ENCODE data around the gene NFAT5.
"Not testable (repeated sequence)": the region's sequence is repeated elsewhere in the genome, so short reads cannot be mapped to it uniquely, and the experiment has no call there.

The NFAT5 gene, protein sequence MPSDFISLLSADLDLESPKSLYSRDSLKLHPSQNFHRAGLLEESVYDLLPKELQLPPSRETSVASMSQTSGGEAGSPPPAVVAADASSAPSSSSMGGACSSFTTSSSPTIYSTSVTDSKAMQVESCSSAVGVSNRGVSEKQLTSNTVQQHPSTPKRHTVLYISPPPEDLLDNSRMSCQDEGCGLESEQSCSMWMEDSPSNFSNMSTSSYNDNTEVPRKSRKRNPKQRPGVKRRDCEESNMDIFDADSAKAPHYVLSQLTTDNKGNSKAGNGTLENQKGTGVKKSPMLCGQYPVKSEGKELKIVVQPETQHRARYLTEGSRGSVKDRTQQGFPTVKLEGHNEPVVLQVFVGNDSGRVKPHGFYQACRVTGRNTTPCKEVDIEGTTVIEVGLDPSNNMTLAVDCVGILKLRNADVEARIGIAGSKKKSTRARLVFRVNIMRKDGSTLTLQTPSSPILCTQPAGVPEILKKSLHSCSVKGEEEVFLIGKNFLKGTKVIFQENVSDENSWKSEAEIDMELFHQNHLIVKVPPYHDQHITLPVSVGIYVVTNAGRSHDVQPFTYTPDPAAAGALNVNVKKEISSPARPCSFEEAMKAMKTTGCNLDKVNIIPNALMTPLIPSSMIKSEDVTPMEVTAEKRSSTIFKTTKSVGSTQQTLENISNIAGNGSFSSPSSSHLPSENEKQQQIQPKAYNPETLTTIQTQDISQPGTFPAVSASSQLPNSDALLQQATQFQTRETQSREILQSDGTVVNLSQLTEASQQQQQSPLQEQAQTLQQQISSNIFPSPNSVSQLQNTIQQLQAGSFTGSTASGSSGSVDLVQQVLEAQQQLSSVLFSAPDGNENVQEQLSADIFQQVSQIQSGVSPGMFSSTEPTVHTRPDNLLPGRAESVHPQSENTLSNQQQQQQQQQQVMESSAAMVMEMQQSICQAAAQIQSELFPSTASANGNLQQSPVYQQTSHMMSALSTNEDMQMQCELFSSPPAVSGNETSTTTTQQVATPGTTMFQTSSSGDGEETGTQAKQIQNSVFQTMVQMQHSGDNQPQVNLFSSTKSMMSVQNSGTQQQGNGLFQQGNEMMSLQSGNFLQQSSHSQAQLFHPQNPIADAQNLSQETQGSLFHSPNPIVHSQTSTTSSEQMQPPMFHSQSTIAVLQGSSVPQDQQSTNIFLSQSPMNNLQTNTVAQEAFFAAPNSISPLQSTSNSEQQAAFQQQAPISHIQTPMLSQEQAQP (N-terminal part only)

DNA sequence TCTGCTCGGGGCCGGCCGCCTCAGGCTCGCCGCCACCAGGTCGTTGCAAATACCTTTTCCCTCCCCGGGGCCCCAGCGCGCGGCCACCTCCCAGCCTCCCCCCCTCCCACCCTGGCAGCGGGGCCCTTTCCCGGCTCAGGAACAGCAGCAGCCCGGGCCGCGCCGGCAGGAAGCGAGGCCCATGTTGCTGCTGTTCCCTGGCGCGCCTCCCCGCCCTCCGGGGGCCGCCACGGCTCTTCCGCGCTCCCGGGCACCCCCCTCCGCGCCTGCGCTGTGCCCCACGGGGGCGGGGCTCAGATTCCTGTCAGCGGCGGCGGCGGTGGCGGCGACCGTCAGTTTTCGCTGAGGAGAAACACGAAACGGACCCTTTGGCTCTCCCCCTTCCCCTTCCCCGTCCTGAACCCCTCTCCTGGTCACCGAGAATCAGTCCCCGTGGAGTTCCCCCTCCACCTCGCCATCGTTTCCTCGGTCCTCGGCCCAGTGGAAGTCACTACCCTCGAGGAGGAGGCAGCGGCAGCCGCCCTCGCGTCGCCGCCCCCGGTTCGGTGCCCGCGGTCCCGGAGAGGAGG is at the start of gene NFAT5:
NFAT5 (plus strand) TSS at position 296 of the 569 bp plus-strand sequence. CDS start 336 bp downstream, outside the sequence.
- no peak for DNase-seq (ENCODE audit: low read depth, low spot score)

DNA sequence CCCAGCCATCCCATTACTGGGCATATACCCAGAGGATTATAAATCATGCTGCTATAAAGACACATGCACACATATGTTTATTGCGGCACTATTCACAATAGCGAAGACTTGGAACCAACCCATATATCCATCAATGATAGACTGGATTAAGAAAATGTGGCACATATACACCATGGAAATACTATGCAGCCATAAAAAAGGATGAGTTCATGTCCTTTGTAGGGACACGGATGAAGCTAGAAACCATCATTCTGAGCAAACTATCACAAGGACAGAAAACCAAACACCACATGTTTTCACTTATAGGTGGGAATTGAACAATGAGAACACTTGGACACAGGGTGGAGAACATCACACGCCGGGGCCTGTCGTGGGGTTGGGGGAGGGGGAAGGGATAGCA is 47.9 kb upstream of the NFAT5 start:
- DNase-seq (ENCODE audit: low read depth, low spot score) = not testable (repeated sequence)

- no peak for DNase-seq (ENCODE audit: low read depth, low spot score)
Measured at GRCh38 chr16:69520413-69520799, 45.4 kb upstream of the NFAT5 start.

DNA sequence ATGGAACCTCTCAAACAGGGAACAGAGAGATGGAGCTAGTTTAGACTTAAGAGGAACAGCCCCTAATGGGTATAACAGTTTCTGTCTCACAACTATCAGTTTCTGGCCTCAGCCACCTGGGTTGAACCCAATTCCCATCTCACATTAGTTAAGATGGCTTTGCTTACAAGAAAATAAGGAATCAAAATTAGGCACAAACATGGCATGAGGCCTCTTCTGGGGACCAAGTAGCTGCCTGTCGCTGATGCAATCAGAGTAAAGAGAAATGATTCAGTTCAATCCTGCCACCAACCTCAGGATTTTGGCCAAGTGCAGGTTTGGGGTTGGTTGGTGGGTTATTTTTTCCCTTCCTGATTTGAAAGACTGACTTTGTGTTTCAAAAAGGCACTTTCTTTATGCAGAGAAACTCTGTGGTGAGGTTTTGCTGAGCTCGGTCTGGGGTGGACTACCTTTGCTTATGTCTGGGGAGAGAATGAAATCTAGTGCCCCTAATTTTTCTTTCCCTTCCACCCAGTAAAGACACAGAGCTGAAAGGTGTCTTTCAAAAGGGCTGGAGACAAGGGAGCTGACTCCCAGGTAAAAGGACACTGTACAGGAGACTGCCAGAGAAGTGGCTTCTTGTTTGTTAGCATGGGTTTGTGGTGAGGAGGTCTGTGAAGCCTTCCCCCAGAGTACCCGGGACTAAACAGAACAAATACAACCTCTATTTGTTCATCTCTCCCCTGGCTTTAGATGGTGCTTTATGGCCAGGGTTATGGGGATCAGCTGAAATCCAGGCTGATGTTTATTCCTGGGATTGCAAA is 44.8 kb upstream of the NFAT5 start:
- no peak for DNase-seq (ENCODE audit: low read depth, low spot score)

DNA sequence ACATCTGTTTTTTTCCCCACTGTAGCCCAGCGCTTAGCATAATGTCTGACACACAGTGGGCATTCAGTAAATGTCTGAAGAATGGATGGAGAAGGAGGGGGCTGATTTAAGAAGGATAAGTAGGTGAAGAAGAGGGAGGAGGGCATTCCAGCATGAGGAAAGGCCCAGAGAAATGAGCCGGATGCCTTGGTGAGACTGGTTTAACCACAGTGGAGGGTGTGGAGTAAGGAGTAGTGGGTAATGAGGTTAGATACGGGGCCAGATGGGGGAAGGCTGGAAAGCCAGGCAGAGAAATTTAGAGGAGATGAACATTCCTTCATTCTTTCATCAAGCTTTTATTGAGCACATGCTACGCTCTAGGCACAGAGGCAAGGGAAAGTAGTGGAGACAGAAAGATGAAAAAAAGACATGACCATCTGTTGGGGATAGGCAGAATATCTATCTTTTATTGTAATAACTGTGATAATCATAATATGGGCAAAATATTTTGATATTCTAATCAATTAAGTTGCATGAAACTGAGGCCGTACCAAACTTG is 43.7 kb upstream of the NFAT5 start:
- DNase-seq (ENCODE audit: low read depth, low spot score) = no peak

- DNase-seq (ENCODE audit: low read depth, low spot score) = no peak
Measured at GRCh38 chr16:69522732-69523404, 42.9 kb upstream of the NFAT5 start.

DNA sequence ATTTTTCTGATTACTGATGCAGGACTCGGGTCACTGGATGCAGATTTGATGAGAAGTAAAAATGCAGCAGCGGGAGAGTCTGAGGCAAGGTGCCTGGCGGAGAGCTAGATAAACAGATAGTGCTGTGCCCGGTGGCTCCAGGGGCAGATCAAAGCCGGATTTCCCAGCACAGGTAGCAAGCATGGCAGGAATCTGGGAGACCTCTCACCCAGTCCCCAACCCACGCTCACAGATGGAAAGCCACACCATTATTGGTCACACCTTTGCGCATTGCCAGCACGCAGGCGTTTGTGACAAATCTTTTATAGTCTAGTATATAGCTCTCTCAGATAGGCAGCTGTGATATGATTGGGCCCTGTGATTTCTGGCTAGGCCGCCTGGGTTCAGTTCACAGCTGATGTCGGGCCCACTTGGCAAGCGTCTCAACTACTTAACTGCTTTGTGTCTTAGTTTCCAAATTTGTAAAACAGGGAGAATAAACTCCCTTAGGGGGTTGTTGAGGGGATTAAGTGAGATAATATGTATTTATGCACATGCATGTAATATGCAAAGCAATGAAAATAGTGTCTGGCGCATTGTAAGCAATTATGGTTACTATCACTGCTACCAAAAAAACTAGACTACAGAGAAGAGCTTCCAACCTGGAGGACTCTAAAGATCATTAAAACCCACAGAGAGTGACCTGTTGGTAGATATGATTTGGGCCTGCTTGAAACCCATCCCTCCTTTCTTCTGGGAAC is 42.0 kb upstream of the NFAT5 start:
- DNase-seq (ENCODE audit: low read depth, low spot score) = no peak

DNA sequence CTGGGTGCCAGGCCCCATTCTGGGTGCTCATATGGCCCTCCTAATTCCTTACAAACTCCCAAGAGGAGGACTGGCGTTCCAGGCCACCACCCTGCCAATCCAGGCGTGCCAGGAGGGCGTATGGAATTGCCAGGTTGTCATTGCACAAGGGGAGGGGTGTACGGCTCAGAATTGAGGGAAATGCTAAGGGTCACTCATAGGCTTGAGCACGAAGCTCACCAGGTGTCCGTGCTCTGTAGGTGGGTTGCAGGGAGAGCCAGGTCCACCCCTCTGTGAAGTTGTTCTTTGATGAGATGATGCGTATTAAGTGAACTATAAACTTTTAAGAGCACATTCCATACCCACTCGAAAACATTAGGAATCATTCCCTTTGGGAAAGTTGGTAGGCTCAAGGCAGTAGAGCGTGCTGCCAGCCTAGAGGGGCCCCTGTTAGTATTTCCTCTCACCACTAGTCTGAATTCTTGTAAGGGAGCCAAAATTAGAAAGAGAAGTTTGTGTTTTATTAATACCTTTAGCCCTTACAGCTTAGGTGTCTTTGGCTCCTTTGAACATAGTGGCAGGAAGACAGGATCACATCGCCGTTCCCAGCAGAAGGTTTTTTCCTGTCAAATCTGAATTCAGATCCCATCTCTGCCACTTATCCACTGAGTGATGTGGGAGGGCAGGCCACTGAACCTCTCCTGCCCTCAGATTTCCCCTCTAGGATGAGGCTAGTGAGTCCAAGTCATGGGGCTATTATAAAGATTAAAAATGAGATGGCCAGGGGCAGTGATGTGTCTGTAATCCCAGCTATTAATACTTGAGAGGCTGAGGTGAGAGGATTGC is 38.7 kb upstream of the NFAT5 start:
- DNase-seq (ENCODE audit: low read depth, low spot score) = no peak

- no peak for DNase-seq (ENCODE audit: low read depth, low spot score)
Measured at GRCh38 chr16:69531988-69532387, 33.8 kb upstream of the NFAT5 start.

GRCh38 chr16:69532641-69533455 is 32.9 kb upstream of the NFAT5 start:
- DNase-seq (ENCODE audit: low read depth, low spot score) = no peak

- no peak for DNase-seq (ENCODE audit: low read depth, low spot score)
Measured at GRCh38 chr16:69534720-69535119, 31.0 kb upstream of the NFAT5 start.

GRCh38 chr16:69535123-69536050 is 30.4 kb upstream of the NFAT5 start:
- no peak for DNase-seq (ENCODE audit: low read depth, low spot score)

- no peak for DNase-seq (ENCODE audit: low read depth, low spot score)
Measured at GRCh38 chr16:69537706-69538080, 28.1 kb upstream of the NFAT5 start.

DNA sequence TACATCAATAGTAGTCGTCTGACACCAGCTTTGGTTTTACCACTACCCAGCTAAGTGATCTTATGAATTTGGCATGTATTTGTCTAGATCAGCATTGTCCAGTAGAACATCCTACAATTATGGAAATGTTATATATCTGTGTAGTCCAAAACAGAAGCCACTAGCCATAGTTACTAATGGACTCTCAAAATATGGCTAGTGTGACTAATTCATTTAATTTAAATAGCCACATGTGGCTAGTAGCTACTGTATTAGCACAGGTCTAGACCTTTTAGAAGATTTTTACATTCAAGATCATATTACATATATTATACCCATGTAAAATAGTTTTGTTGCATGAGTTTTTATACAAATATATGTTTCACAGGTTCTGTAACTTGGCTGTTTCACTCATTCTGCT is 27.0 kb upstream of the NFAT5 start:
- DNase-seq (ENCODE audit: low read depth, low spot score) = no peak

GRCh38 chr16:69542974-69543373 is 22.8 kb upstream of the NFAT5 start:
- no peak for DNase-seq (ENCODE audit: low read depth, low spot score)

GRCh38 chr16:69544088-69544487 is 21.7 kb upstream of the NFAT5 start:
- DNase-seq (ENCODE audit: low read depth, low spot score) = no peak

Data from iPS DF 19.7 (cell line).